ENCODE results near the gene ASIC4.

Gene ASIC4

GRCh38 chr2:219562049-219563020 lies 48.1 kb downstream of the ASIC4 start:
- peaks cover 42% of the 10 kb centered on the region for H3K4me1 ChIP-seq (ENCODE audit: insufficient read depth, insufficient read length)
- H3K27me3 ChIP-seq (ENCODE audit: insufficient read depth, insufficient read length), result no peaks in the 10 kb centered on the region
- peak overlapping the region; percentile 37 for H3K9ac ChIP-seq (ENCODE audit: insufficient read length, low read depth)
- TF ChIP-seq ZNF274 (IDR thresholded peaks at IDR 0.05; ENCODE audit: low read depth, low read length) (no peak), SUZ12 (IDR thresholded peaks at IDR 0.05; ENCODE audit: extremely low read depth, insufficient read depth, insufficient read length) (no peak), YY1 (IDR thresholded peaks at IDR 0.05; ENCODE audit: insufficient read depth, insufficient read length) (no peak)
- no peak for DNase-seq (ENCODE audit: low read depth, low spot score)
- no peaks in the 10 kb centered on the region for H3K9me3 ChIP-seq (ENCODE audit: insufficient read depth, low read length)
- no peak overlapping the region for H3K4me3 ChIP-seq (ENCODE audit: insufficient read length, low read depth)
- peaks cover 83% of the 10 kb centered on the region for H3K36me3 ChIP-seq (ENCODE audit: insufficient read depth, insufficient read length, low read length)

- TF ChIP-seq ZNF274 (IDR thresholded peaks at IDR 0.05; ENCODE audit: low read depth, low read length) (no peak), SUZ12 (IDR thresholded peaks at IDR 0.05; ENCODE audit: extremely low read depth, insufficient read depth, insufficient read length) (no peak), YY1 (IDR thresholded peaks at IDR 0.05; ENCODE audit: insufficient read depth, insufficient read length) (no peak)
- Histone ChIP-seq H3K9ac (ENCODE audit: insufficient read length, low read depth) (no peak overlapping the region), H3K36me3 (ENCODE audit: insufficient read depth, insufficient read length, low read length) (peaks cover 83% of the 10 kb centered on the region), H3K4me3 (ENCODE audit: insufficient read length, low read depth) (no peak overlapping the region), H3K4me1 (ENCODE audit: insufficient read depth, insufficient read length) (peaks cover 46% of the 10 kb centered on the region), H3K27me3 (ENCODE audit: insufficient read depth, insufficient read length) (no peaks in the 10 kb centered on the region), H3K9me3 (ENCODE audit: insufficient read depth, low read length) (no peaks in the 10 kb centered on the region)
- DNase-seq (ENCODE audit: low read depth, low spot score), result no peak
Observed at GRCh38 chr2:219563271-219563928, 49.1 kb downstream of the ASIC4 start.

- Histone ChIP-seq H3K36me3 (ENCODE audit: insufficient read depth, insufficient read length, low read length) (peaks cover 89% of the 10 kb centered on the region), H3K4me1 (ENCODE audit: insufficient read depth, insufficient read length) (peaks cover 50% of the 10 kb centered on the region), H3K9me3 (ENCODE audit: insufficient read depth, low read length) (no peaks in the 10 kb centered on the region), H3K27me3 (ENCODE audit: insufficient read depth, insufficient read length) (no peaks in the 10 kb centered on the region), H3K9ac (ENCODE audit: insufficient read length, low read depth) (peak overlapping the region; percentile 73), H3K4me3 (ENCODE audit: insufficient read length, low read depth) (no peak overlapping the region)
- TF ChIP-seq YY1 (IDR thresholded peaks at IDR 0.05; ENCODE audit: insufficient read depth, insufficient read length), result no peak
- DNase-seq (ENCODE audit: low read depth, low spot score), result peak; percentile 92
Observed at GRCh38 chr2:219565130-219566080, 51.1 kb downstream of the ASIC4 start.

GRCh38 chr2:219566640-219567039 lies 52.4 kb downstream of the ASIC4 start:
- H3K27me3 ChIP-seq (ENCODE audit: insufficient read depth, insufficient read length), result no peaks in the 10 kb centered on the region
- no peaks in the 10 kb centered on the region for H3K9me3 ChIP-seq (ENCODE audit: insufficient read depth, low read length)
- no peak for DNase-seq (ENCODE audit: low read depth, low spot score)
- TF ChIP-seq ZNF274 (IDR thresholded peaks at IDR 0.05; ENCODE audit: low read depth, low read length) (no peak), YY1 (IDR thresholded peaks at IDR 0.05; ENCODE audit: insufficient read depth, insufficient read length) (no peak), SUZ12 (IDR thresholded peaks at IDR 0.05; ENCODE audit: extremely low read depth, insufficient read depth, insufficient read length) (no peak)
- H3K4me1 ChIP-seq (ENCODE audit: insufficient read depth, insufficient read length), result peaks cover 42% of the 10 kb centered on the region
- H3K36me3 ChIP-seq (ENCODE audit: insufficient read depth, insufficient read length, low read length), result peaks cover 81% of the 10 kb centered on the region
- no peak overlapping the region for H3K4me3 ChIP-seq (ENCODE audit: insufficient read length, low read depth)
- H3K9ac ChIP-seq (ENCODE audit: insufficient read length, low read depth), result no peak overlapping the region

GRCh38 chr2:219567131-219567530 lies 52.8 kb downstream of the ASIC4 start:
- Histone ChIP-seq H3K9me3 (ENCODE audit: insufficient read depth, low read length) (no peaks in the 10 kb centered on the region), H3K27me3 (ENCODE audit: insufficient read depth, insufficient read length) (no peaks in the 10 kb centered on the region), H3K4me3 (ENCODE audit: insufficient read length, low read depth) (no peak overlapping the region), H3K9ac (ENCODE audit: insufficient read length, low read depth) (no peak overlapping the region), H3K36me3 (ENCODE audit: insufficient read depth, insufficient read length, low read length) (peaks cover 76% of the 10 kb centered on the region), H3K4me1 (ENCODE audit: insufficient read depth, insufficient read length) (peaks cover 45% of the 10 kb centered on the region)
- TF ChIP-seq YY1 (IDR thresholded peaks at IDR 0.05; ENCODE audit: insufficient read depth, insufficient read length), result no peak
- no peak for TF ChIP-seq ZNF274 (IDR thresholded peaks at IDR 0.05; ENCODE audit: low read depth, low read length)
- TF ChIP-seq SUZ12 (IDR thresholded peaks at IDR 0.05; ENCODE audit: extremely low read depth, insufficient read depth, insufficient read length), result no peak
- no peak for DNase-seq (ENCODE audit: low read depth, low spot score)

- TF ChIP-seq ZNF274 (IDR thresholded peaks at IDR 0.05; ENCODE audit: low read depth, low read length), result no peak
- H3K36me3 ChIP-seq (ENCODE audit: insufficient read depth, insufficient read length, low read length), result peaks cover 69% of the 10 kb centered on the region
- no peaks in the 10 kb centered on the region for H3K9me3 ChIP-seq (ENCODE audit: insufficient read depth, low read length)
- H3K4me3 ChIP-seq (ENCODE audit: insufficient read length, low read depth), result no peak overlapping the region
- no peak for DNase-seq (ENCODE audit: low read depth, low spot score)
- peaks cover 41% of the 10 kb centered on the region for H3K4me1 ChIP-seq (ENCODE audit: insufficient read depth, insufficient read length)
- H3K27me3 ChIP-seq (ENCODE audit: insufficient read depth, insufficient read length), result no peaks in the 10 kb centered on the region
- H3K9ac ChIP-seq (ENCODE audit: insufficient read length, low read depth), result no peak overlapping the region
Observed at GRCh38 chr2:219567791-219568361, 53.6 kb downstream of the ASIC4 start.

Data from NT2/D1 (cell line).